ENCODE results near the gene TSEN15. TPM values are rescaled to one million over a fixed set of nuclear protein-coding genes. Genes with fewer than 3 reads are reported as not detected.
A peak's percentile ranks its signal among the peaks of the same experiment; 100 is the strongest.

The TSEN15 gene
- total RNA-seq, 2 donors from 2014 or later = 40.2 to 42.6 TPM

GRCh38 chr1:184110272-184111204, 59.0 kb downstream of the TSEN15 start:
- Mint-ChIP-seq H3K27ac (peak overlapping the region; percentile 75 to 79), H3K4me3 (peak overlapping the region; percentile 65), H3K27me3 (no peaks in the 10 kb centered on the region), H3K9me3 (peaks cover 17% of the 10 kb centered on the region), H3K4me1 (ENCODE audit: low read depth in 2 of 2) (peaks cover 26 to 35% of the 10 kb centered on the region in 2 donors), H3K36me3 (peaks cover 28% of the 10 kb centered on the region)
- DNase-seq (ENCODE audit: low spot score) (peak; percentile 71), ATAC-seq (peak; percentile 86 to 93)

GRCh38 chr1:184112176-184112948, 60.8 kb downstream of the TSEN15 start:
- H3K36me3 Mint-ChIP-seq = peaks cover 10% of the 10 kb centered on the region
- H3K9me3 Mint-ChIP-seq = peaks cover 3% of the 10 kb centered on the region
- no peak overlapping the region for H3K4me3 Mint-ChIP-seq
- no peaks in the 10 kb centered on the region for H3K27me3 Mint-ChIP-seq
- ATAC-seq (no peak), DNase-seq (ENCODE audit: low spot score) (no peak)
- no peak overlapping the region for H3K27ac Mint-ChIP-seq
- peaks cover 26 to 35% of the 10 kb centered on the region in 2 donors for H3K4me1 Mint-ChIP-seq (ENCODE audit: low read depth in 2 of 2)

- H3K27ac Mint-ChIP-seq = no peak overlapping the region
- ATAC-seq (no peak), DNase-seq (ENCODE audit: low spot score) (no peak)
- no peak overlapping the region for H3K4me3 Mint-ChIP-seq
- H3K4me1 Mint-ChIP-seq (ENCODE audit: low read depth in 2 of 2) = peaks cover 26 to 35% of the 10 kb centered on the region in 2 donors
- H3K36me3 Mint-ChIP-seq = peaks cover 5% of the 10 kb centered on the region
- H3K9me3 Mint-ChIP-seq = peaks cover 3% of the 10 kb centered on the region
- no peaks in the 10 kb centered on the region for H3K27me3 Mint-ChIP-seq
These were observed 61.7 kb downstream of the TSEN15 start for GRCh38 chr1:184113251-184113650.

- Mint-ChIP-seq H3K4me1 (ENCODE audit: low read depth in 2 of 2) (peaks cover 26 to 27% of the 10 kb centered on the region in 2 donors), H3K27ac (peak overlapping the region; percentile 0 to 3), H3K9me3 (peaks cover 3% of the 10 kb centered on the region), H3K27me3 (no peaks in the 10 kb centered on the region), H3K36me3 (peaks cover 5% of the 10 kb centered on the region), H3K4me3 (no peak overlapping the region)
- DNase-seq (ENCODE audit: low spot score) = no peak
- no peak for ATAC-seq
These were observed 63.4 kb downstream of the TSEN15 start for GRCh38 chr1:184114818-184115398.

GRCh38 chr1:184116287-184116686, 64.8 kb downstream of the TSEN15 start:
- no peaks in the 10 kb centered on the region for H3K27me3 Mint-ChIP-seq
- H3K4me3 Mint-ChIP-seq = no peak overlapping the region
- peaks cover 3% of the 10 kb centered on the region for H3K9me3 Mint-ChIP-seq
- H3K27ac Mint-ChIP-seq = no peak overlapping the region
- peaks cover 5% of the 10 kb centered on the region for H3K36me3 Mint-ChIP-seq
- no peak for ATAC-seq
- no peak for DNase-seq (ENCODE audit: low spot score)
- H3K4me1 Mint-ChIP-seq (ENCODE audit: low read depth in 2 of 2) = peaks cover 13 to 15% of the 10 kb centered on the region in 2 donors

- Mint-ChIP-seq H3K4me1 (ENCODE audit: low read depth in 2 of 2) (peaks cover 11 to 13% of the 10 kb centered on the region in 2 donors), H3K27me3 (no peaks in the 10 kb centered on the region), H3K9me3 (peaks cover 3% of the 10 kb centered on the region), H3K27ac (no peak overlapping the region), H3K36me3 (peaks cover 12% of the 10 kb centered on the region), H3K4me3 (no peak overlapping the region)
- ATAC-seq = no peak
- DNase-seq (ENCODE audit: low spot score) = no peak
These were observed 66.5 kb downstream of the TSEN15 start for GRCh38 chr1:184118046-184118445.

Other genes starting within 250 kb of the TSEN15 start
- 1 to 10 TPM; 3.7 to 5.0 TPM for gene RGL1, start 246.6 kb upstream of the TSEN15 start, total RNA-seq
- gene COLGALT2, start 14.0 kb upstream of the TSEN15 start, total RNA-seq = 1 to 10 TPM; 3.1 to 4.9 TPM

All from natural killer cell treated with Interleukin-12 subunit alpha and Interleukin-12 subunit beta and Interleukin-15 and Interleukin-18, amount 100 ng/mL, for 72 hours (primary cell).